IPS-NIHi11 (cell line): ENCODE data around the gene NDUFA11.

ENCODE experiments used
- DNase-seq: peaks from one replicate; pipeline ENCODE4 v3.0.0; 2012; ENCODE audit warnings: mixed read lengths, low spot score

The NDUFA11 gene

GRCh38 chr19:5908773-5909442 lies 5.3 kb upstream of the NDUFA11 start:
- DNase-seq: no peak

GRCh38 chr19:5907241-5907640 lies 3.7 kb upstream of the NDUFA11 start:
- DNase-seq: no peak

GRCh38 chr19:5905114-5905778 lies 1.7 kb upstream of the NDUFA11 start:
- DNase-seq: no peak

GRCh38 chr19:5904352-5905113 lies 943 bp upstream of the NDUFA11 start, which contains the start of gene VMAC:
Gene VMAC (plus strand): TSS chr19:5904872. CDS start chr19:5904891, 19 bp downstream.
- DNase-seq: peak; percentile 97

- no peak for DNase-seq
These were observed 450 bp downstream of the NDUFA11 start for GRCh38 chr19:5903056-5903623.

GRCh38 chr19:5900976-5901375 lies 2.6 kb downstream of the NDUFA11 start:
- DNase-seq: no peak

GRCh38 chr19:5899728-5900526 lies 3.7 kb downstream of the NDUFA11 start:
- DNase-seq: no peak

- DNase-seq: no peak
These were observed 6.2 kb downstream of the NDUFA11 start for GRCh38 chr19:5897189-5897969.

GRCh38 chr19:5896365-5897076 lies 7.1 kb downstream of the NDUFA11 start:
- DNase-seq: no peak

GRCh38 chr19:5895890-5896289 lies 7.7 kb downstream of the NDUFA11 start:
- no peak for DNase-seq

- DNase-seq: no peak
These were observed 8.2 kb downstream of the NDUFA11 start for GRCh38 chr19:5895409-5895808.

- no peak for DNase-seq
These were observed 8.8 kb downstream of the NDUFA11 start for GRCh38 chr19:5894704-5895349.

- peak; percentile 37 for DNase-seq
These were observed 9.5 kb downstream of the NDUFA11 start for GRCh38 chr19:5893907-5894703.

GRCh38 chr19:5893296-5893903 lies 10.2 kb downstream of the NDUFA11 start:
- no peak for DNase-seq

GRCh38 chr19:5892772-5893275 lies 10.8 kb downstream of the NDUFA11 start:
- DNase-seq: no peak

GRCh38 chr19:5891938-5892771 lies 11.4 kb downstream of the NDUFA11 start:
- DNase-seq: peak; percentile 79

GRCh38 chr19:5891572-5891937 lies 12.0 kb downstream of the NDUFA11 start:
- DNase-seq: peak; percentile 5
